NCI-H82 treated with DMSO at 0.1 percent for 48 hours (cell line): ENCODE data around the gene DCTN2.
"Not testable (repeated sequence)": the region's sequence is repeated elsewhere in the genome, so short reads cannot be mapped to it uniquely, and the experiment has no call there.

Source experiments
- DNase-seq: peaks from one replicate; lab custom pipeline; 2025; ENCODE audit not compliant: unreplicated experiment; lab: John Stamatoyannopoulos, UW

The DCTN2 gene

GRCh38 chr12:57577981-57578758, 31.2 kb upstream of the DCTN2 start:
- DNase-seq = no peak

DNA sequence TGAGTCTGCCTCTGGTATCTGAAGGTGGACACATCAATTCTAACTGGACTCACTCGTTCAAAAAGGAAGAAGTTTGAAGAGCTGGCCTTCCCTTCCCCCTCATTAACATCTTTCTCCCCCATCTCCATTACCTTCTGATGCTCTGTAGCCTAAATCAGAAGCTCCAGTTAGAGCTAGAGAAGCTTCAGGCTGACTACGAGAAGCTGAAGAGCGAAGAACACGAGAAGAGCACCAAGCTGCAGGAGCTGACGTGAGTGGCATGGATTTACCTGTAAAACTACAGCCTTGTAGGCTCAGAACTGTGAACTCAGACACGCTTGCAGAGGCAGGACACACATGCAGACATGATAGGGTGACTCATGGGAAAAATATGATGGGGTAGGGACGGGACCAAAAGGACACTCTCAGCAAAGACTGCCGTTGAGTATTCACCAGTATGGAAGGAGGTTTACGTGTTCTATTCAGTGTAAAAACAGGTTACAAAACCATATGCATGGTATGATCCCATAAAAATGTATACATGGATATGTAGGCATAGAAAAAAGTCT, 29.7 kb upstream of the DCTN2 start:
- no peak for DNase-seq

GRCh38 chr12:57575771-57576612, 29.0 kb upstream of the DCTN2 start:
- DNase-seq = no peak

GRCh38 chr12:57574795-57575194, 27.8 kb upstream of the DCTN2 start:
- DNase-seq = no peak

DNA sequence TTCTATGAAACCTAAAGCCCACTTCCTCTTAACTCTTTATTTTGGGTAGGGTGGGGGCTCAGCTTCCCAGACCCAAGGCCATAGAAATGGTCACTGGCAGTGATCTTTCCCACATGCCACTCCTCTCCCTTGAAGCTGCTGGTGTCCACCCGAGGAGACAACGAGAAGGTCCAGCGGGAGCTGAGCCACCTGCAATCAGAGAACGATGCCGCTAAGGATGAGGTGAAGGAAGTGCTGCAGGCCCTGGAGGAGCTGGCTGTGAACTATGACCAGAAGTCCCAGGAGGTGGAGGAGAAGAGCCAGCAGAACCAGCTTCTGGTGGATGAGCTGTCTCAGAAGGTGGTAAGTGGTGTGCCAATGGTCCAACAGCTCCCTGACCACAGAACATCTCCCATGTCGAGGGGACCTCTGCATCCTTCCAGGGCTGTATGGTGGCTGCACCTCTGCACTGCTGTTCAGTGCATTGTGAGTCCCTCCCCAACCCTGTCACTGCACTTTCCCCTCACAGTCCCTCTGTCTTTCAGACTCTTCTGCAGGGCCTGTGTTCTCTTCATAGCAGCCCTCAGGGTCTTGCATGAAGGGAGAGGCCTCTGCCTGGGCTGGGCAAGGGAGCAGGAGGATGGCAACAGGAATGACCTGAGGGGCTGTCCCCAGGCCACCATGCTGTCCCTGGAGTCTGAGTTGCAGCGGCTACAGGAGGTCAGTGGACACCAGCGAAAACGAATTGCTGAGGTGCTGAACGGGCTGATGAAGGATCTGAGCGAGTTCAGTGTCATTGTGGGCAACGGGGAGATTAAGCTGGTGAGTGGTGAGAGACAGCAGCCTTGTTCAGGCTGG, 25.2 kb upstream of the DCTN2 start:
- DNase-seq = no peak

GRCh38 chr12:57570438-57570837, 23.4 kb upstream of the DCTN2 start:
- not testable (repeated sequence) for DNase-seq

GRCh38 chr12:57569858-57570257, 22.9 kb upstream of the DCTN2 start:
- no peak for DNase-seq

DNA sequence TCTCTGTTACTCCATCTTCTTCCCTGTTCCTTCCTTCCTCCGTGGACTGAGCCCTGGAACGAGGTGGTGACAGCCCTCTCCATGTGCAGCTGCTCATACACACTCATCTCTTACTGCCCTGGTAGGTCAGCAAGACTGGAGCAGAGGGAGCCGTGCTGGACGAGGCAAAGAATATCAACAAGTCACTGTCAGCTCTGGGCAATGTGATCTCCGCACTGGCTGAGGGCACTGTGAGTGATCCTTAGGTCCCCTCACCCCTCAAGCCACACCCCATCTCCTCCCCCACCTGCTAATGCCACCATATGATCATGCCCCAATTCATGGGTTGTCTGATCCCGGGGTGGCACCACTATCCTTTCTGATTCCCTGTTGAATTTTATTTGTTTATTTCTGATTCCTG, 21.8 kb upstream of the DCTN2 start:
- DNase-seq = no peak

DNA sequence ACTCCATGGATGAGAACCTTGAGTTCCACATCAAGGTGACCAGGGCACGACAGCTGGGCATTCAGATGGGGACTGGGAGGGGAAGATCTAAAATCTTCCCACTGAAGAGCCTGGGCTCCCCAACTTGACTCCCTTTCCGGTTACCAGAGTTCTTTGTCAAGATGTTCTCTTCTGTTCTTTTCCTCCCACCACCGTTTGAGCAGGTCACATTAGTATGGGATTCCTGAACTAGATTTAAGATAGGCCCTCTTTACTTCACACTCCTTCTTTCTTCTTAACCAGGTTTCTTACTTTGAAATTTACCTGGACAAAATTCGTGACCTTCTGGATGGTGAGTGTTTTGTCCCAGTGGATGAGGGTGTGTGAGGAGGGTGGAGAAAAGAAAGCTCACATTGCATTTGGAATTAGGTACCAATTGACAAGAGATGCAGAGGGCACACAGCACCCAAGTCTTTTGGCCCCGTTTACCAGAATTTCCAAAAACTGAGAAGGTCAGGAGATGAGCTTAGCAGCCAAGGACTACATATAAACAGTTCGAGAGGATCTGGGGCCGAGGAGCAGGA, 17.3 kb upstream of the DCTN2 start:
- DNase-seq = no peak

GRCh38 chr12:57563358-57563757, 16.4 kb upstream of the DCTN2 start:
- no peak for DNase-seq

DNA sequence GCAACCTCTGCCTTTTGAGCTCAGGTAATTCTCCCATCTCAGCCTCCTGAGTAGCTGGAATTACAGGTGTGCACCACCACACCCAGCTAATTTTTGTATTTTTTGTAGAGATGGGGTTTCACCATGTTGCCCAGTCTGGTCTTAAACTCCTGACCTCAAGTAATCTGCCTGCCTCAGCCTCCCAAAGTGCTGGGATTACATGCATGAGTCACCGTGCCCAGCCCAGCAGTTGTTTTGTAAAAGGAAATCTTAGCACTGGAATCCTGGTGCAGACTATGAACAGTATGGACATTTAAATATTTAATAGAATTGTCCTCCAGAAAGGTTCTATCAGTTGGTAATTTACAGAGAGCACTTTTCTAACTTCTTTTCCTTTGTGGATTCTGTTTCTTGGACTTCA, 14.1 kb upstream of the DCTN2 start:
- not testable (repeated sequence) for DNase-seq

- DNase-seq = no peak
Measured at GRCh38 chr12:57560516-57560915, 13.5 kb upstream of the DCTN2 start.

DNA sequence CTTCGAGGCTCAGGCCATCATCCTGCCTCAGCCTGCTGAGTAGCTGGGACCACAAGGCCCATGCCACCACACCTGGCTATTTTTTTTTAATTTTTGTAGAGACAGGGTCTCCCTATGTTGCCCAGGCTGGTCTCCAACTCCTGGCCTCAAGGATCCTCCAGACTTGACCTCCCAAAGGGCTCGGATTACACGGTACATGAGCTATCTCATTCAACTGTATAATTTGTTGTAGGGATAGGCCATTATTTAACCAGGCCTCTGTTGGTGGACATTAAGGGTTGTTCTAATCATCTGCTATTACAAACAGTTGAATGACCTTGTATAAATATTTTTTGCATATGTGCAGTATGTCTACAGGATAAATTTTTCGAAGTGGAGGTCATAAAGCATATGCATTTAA, 11.9 kb upstream of the DCTN2 start:
- no peak for DNase-seq

DNA sequence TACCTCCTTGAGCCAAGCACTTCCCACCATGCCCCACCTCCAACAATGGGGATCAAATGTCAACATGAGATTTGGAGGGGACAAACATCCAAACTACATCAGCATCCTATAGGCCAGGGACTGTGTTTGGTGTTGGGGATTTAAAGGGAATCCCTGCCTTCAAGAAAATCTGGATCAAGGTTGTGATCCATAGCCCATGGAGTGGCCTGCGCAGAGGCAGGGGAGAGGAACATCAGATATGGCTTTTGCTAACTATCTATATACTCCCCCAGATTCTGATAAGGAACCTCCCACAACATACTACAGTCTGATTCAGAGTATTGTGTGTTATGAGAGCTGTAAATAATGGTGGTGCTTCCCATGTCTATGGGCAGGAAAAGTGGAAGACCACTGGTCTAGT, 7.9 kb upstream of the DCTN2 start:
- no peak for DNase-seq

GRCh38 chr12:57554453-57554852, 7.5 kb upstream of the DCTN2 start:
- DNase-seq = no peak

DNA sequence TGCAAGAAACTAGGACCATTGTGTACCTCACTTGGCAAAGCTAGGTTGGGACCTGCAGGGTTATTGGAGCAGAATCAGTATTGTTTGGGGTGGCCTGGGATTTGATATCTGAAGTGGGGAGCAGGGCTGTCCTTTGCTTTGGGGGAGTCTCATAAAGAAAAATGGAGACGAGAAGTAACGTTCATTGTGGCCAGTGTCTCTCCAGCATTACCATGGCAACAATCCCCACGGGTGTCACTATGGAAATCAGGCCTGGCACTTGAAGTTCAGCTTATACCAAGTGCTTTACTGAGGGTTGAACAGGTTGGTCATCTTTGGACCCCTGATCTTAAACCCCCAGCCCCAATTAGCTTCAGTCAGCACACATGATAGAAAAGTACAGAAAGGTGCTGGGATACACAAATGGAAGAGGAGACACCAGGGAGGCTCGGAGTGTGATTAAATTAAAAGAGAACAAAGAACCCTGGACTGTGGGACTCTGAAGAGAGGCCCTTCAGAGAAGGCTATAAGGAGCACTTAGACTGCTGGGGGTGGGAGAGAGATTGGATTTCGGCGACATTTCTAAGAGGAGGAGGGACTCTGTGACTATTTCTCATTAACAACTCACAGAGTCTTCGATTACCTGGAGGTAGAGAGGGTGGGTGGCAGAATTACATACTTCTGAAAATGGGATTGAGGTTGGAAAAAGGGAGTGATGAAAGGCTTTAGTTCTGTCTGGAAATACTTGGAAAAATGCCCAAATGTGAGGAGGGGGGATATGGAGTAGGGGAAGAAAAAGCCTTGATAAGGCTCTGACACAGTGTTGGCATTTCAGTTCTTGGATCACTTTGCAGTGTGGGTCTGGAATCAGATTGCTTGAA, 6.6 kb upstream of the DCTN2 start:
- DNase-seq = no peak

DNA sequence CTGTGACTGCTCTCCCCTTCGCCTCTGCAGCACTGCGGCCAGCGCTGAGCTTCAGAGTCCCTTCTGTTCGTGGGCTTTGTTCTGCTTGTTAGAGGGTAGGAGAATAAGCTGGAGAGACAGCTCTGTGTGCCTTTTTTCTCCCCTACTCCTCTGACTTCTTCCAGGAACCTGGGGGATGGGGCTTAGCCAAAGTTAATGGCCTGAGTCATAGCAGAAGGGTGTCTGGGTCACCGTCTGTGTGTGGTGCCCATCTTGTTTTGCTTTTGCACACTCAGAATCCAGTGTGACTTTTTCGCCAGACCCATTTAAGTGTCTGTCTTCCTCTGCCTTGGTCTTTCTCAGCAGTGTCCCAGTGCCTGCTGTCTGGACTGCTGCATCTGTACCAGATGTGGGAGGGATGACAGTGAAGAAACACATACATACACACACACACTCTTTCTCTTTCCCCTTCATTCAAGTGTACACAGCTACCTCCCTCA, 5.9 kb upstream of the DCTN2 start:
- DNase-seq = no peak

- no peak for DNase-seq
Measured at GRCh38 chr12:57552306-57552651, 5.3 kb upstream of the DCTN2 start.

GRCh38 chr12:57551637-57552305, 4.8 kb upstream of the DCTN2 start:
- no peak for DNase-seq
